Measurements from ENCODE around the gene GPC3.
"Not testable (repeated sequence)": the region's sequence is repeated elsewhere in the genome, so short reads cannot be mapped to it uniquely, and the experiment has no call there.

GPC3 gene

DNA sequence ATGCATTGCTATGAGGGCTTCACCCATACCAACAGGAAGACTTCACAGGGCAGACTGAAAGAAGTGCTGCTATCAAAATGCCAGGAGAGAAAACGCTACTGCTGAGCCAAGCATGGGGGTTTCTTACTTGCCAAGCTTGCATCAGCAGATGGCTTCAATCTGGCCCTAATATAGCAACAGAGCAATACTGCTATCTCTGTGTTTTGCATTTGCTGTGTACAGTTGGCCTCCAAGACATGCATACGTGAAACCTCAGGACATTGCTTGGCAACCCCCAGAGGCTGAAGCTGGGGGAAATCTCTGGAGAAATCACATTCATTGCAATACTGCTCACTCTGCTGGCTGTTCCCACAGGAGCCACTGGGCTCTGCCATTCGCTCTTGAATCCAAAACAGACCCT, 442.9 kb downstream of the GPC3 start:
- Histone ChIP-seq H3K4me2 (no peak overlapping the region), H3K4me3 (no peak overlapping the region), H3K27me3 (peaks cover 62% of the 10 kb centered on the region), H3K9ac (no peak overlapping the region), H3K27ac (no peak overlapping the region), H3K9me3 (peaks cover 18% of the 10 kb centered on the region; the same call in 1 of the 2 replicates), H3K36me3 (no peaks in the 10 kb centered on the region), H4K20me1 (no peaks in the 10 kb centered on the region), H3K4me1 (no peaks in the 10 kb centered on the region)
- TF ChIP-seq Cebpa-rat (IDR thresholded peaks at IDR 0.05) = no peak

DNA sequence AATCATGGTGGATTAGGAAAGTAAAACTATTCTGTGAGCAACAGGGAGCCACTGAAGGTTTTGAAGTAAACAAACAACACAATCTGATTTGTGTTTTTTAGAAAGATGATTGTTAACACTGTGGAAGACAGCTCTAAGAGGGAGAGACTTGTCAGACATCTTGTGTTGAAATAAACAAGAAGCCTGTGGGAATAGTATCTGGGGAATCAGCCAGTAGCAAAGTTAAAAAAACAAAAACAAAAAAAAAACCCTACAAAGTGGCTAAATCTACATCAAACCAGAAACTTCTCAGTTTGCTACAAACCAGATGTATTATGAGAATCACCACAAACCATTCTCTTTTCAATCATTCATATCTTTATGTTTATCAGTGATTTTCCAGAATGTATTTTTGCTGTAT, 444.4 kb downstream of the GPC3 start:
- H3K27me3 ChIP-seq = peaks cover 75% of the 10 kb centered on the region
- H3K4me3 ChIP-seq = no peak overlapping the region
- no peak for TF ChIP-seq Cebpa-rat (IDR thresholded peaks at IDR 0.05)
- 0 out of 2 replicates have a peak, but pooled peaks cover 9% of the 10 kb centered on the region for H3K9me3 ChIP-seq
- no peak overlapping the region for H3K4me2 ChIP-seq
- no peaks in the 10 kb centered on the region for H3K36me3 ChIP-seq
- H3K4me1 ChIP-seq = no peaks in the 10 kb centered on the region
- no peaks in the 10 kb centered on the region for H4K20me1 ChIP-seq
- H3K9ac ChIP-seq = no peak overlapping the region
- no peak overlapping the region for H3K27ac ChIP-seq

DNA sequence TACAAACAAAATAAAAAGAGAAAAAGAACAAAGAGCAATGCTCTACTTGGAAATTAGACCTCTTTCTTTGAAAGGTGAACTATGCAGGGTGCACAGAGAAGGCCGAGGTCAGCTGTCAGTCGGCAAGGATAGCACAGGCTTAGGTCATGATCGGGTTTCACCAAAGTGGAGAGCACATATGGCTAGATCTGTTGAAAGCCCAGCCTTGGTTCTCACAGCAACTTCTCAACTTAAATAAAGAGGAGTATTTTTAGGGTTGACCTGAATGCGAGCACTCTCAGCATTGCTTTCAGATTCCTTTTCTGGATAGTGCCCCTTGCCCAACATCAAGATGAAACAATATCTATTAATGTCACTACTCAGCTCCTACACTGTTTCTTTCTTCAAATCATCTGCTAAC, 447.2 kb downstream of the GPC3 start:
- H3K27me3 ChIP-seq = peaks cover 87% of the 10 kb centered on the region

DNA sequence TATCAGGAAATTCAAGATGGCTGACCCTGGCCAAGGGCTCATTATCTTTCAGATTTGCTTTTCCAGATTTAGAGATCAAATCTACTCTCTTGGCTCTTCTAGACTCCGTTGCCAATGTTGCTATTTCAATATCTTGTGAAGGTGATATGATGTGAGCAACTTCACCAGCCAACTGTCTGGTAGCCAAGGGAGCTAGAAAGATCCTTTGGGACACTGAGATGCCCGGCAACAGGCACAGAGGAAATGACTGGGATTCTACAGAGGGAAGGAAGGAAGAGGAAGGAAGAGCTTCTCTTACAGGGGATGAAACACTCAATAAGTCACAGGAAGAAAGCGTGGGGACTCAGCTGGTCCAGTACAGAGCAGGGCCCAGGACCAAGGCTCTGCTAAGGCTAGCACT, 448.3 kb downstream of the GPC3 start:
- TF ChIP-seq Cebpa-rat (IDR thresholded peaks at IDR 0.05) = no peak
- H3K27me3 ChIP-seq = peaks cover 84% of the 10 kb centered on the region
- no peak overlapping the region for H3K4me2 ChIP-seq

More for the DNA sequence above, 447.2 kb downstream of the GPC3 start:
- Histone ChIP-seq H3K9ac (no peak overlapping the region), H3K27ac (no peak overlapping the region), H3K4me3 (no peak overlapping the region), H3K4me2 (no peak overlapping the region), H4K20me1 (peaks cover 7% of the 10 kb centered on the region; the same call in 1 of the 2 replicates), H3K4me1 (no peaks in the 10 kb centered on the region), H3K9me3 (no peaks in the 10 kb centered on the region), H3K36me3 (no peaks in the 10 kb centered on the region)
- TF ChIP-seq Cebpa-rat (IDR thresholded peaks at IDR 0.05) = no peak

DNA sequence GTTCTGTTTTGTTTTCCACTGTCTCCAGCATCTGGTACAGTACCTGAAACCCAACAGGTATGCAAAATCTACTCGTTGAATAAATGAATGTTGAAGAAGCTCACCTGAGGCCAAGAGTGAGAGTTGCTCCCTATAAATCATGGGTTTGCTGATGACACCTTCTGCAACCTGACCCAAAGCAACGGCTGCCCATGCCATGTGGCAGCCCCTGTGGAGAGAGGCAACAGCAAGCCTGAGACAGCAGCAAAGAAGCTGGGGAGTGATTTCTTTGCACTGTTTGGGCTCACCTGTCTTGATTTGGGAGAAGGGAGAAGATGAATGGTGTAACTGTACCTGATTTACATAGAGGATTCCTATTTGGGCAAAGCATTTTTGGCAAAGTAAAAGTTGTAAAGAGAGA, 450.3 kb downstream of the GPC3 start:
- Histone ChIP-seq H3K36me3 (no peaks in the 10 kb centered on the region), H3K4me2 (no peak overlapping the region), H3K27ac (no peak overlapping the region), H3K4me3 (no peak overlapping the region), H3K27me3 (peaks cover 71% of the 10 kb centered on the region), H3K9me3 (no peaks in the 10 kb centered on the region), H3K4me1 (no peaks in the 10 kb centered on the region), H3K9ac (no peak overlapping the region), H4K20me1 (peaks cover 9% of the 10 kb centered on the region; the same call in 1 of the 2 replicates)
- no peak for TF ChIP-seq Cebpa-rat (IDR thresholded peaks at IDR 0.05)

More for the DNA sequence above, 448.3 kb downstream of the GPC3 start:
- no peak overlapping the region for H3K9ac ChIP-seq
- no peaks in the 10 kb centered on the region for H3K4me1 ChIP-seq
- H3K4me3 ChIP-seq = no peak overlapping the region
- H3K27ac ChIP-seq = no peak overlapping the region
- no peaks in the 10 kb centered on the region for H3K9me3 ChIP-seq
- no peaks in the 10 kb centered on the region for H3K36me3 ChIP-seq
- peaks cover 9% of the 10 kb centered on the region; the same call in 1 of the 2 replicates for H4K20me1 ChIP-seq

DNA sequence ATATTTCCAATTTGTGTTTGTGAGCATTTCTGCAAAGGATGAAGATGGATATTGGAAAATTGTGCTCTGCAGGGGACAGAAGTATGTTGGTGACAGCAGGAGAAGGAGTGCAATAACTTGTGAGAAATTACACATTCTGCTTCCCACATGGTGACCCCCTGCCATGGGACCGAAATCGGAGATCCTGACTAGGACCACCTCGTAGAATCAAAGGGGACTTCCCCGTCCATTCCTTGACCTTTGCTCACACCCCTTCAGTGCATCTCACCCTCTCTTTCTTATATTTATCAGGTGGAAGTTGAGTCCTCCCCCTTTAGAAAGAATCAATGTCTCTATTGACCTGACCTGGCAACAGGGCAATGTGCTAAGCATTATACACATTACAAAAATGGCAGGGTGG, 451.2 kb downstream of the GPC3 start:
- Histone ChIP-seq H3K27me3 (peaks cover 62% of the 10 kb centered on the region), H3K4me3 (no peak overlapping the region), H3K4me2 (no peak overlapping the region), H3K9me3 (no peaks in the 10 kb centered on the region), H3K9ac (no peak overlapping the region), H3K36me3 (no peaks in the 10 kb centered on the region), H3K27ac (no peak overlapping the region), H4K20me1 (peaks cover 9% of the 10 kb centered on the region; the same call in 1 of the 2 replicates), H3K4me1 (no peaks in the 10 kb centered on the region)
- TF ChIP-seq Cebpa-rat (IDR thresholded peaks at IDR 0.05) = no peak

DNA sequence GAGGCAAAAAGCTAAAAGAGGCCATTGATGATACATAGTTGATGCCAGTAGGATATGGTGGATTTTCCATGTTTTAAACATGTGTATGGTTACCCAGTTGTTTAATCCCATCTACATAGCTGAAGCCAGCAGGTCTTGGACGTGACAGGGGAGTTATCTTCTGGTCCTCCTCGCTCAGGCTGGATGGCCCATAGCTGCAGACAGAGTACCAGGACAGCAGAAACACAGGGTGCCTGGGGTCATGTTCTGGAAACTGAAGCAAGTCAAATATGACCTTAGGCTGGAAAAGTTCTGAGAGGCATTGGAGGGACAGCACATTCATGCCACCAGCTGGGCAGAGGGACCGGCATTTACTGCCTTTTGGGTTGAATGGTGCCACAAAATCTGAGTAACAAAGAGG, 452.1 kb downstream of the GPC3 start:
- Histone ChIP-seq H3K4me2 (no peak overlapping the region), H3K4me3 (no peak overlapping the region), H3K9me3 (no peaks in the 10 kb centered on the region), H3K27ac (no peak overlapping the region), H3K27me3 (peaks cover 53% of the 10 kb centered on the region), H3K9ac (no peak overlapping the region), H3K4me1 (no peaks in the 10 kb centered on the region), H3K36me3 (no peaks in the 10 kb centered on the region), H4K20me1 (peaks cover 9% of the 10 kb centered on the region; the same call in 1 of the 2 replicates)
- TF ChIP-seq Cebpa-rat (IDR thresholded peaks at IDR 0.05) = no peak

DNA sequence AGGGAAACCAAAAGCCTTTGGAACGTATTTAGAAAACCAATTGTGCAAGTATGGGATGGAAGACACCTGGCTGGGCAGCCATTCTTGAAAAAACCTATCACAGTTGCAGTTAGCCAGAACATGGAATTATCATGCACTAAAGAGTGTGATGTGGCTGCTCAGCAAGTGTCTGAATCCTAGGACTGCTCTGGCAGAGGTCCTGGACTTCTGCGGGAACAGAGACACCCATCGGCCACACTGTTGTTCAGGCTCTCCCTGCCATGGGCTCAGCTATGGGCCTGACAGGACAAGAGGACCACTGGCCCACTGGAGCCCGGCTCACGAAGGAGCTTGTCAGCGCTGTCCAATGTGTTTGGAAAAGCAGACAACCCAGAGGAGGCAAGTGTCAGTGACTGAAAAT, 454.4 kb downstream of the GPC3 start:
- H3K9ac ChIP-seq = no peak overlapping the region

DNA sequence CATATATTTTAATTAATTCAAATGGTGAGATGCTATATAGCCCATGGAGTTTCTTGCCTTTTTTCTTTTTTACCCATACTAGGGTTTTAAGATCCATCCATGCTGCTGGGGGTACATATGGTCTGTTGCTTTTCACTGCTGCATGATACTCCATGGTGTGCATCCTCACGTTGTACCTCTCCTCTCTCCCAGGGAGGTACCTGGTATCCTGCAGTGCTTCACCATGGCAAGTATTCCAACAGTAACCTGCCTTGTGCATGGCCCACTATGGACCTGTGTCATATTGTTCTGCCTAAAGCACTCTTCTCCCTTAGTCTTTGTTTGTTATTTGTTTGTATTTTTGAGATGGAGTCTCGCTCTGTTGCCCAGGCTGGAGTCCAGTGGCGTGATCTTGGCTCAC, 455.8 kb downstream of the GPC3 start:
- H3K4me1 ChIP-seq = no peaks in the 10 kb centered on the region
- no peak overlapping the region for H3K4me3 ChIP-seq
- H3K27me3 ChIP-seq = peaks cover 50% of the 10 kb centered on the region
- H3K9ac ChIP-seq = no peak overlapping the region
- H4K20me1 ChIP-seq = peaks cover 9% of the 10 kb centered on the region; the same call in 1 of the 2 replicates
- H3K4me2 ChIP-seq = no peak overlapping the region
- H3K27ac ChIP-seq = no peak overlapping the region
- H3K9me3 ChIP-seq = no peaks in the 10 kb centered on the region
- no peaks in the 10 kb centered on the region for H3K36me3 ChIP-seq
- no peak for TF ChIP-seq Cebpa-rat (IDR thresholded peaks at IDR 0.05)

More for the DNA sequence above, 454.4 kb downstream of the GPC3 start:
- H4K20me1 ChIP-seq = peaks cover 9% of the 10 kb centered on the region; the same call in 1 of the 2 replicates
- H3K9me3 ChIP-seq = no peaks in the 10 kb centered on the region
- H3K4me3 ChIP-seq = no peak overlapping the region
- H3K27ac ChIP-seq = no peak overlapping the region
- no peaks in the 10 kb centered on the region for H3K36me3 ChIP-seq
- H3K4me2 ChIP-seq = no peak overlapping the region
- H3K27me3 ChIP-seq = peaks cover 54% of the 10 kb centered on the region
- TF ChIP-seq Cebpa-rat (IDR thresholded peaks at IDR 0.05) = no peak
- H3K4me1 ChIP-seq = no peaks in the 10 kb centered on the region

DNA sequence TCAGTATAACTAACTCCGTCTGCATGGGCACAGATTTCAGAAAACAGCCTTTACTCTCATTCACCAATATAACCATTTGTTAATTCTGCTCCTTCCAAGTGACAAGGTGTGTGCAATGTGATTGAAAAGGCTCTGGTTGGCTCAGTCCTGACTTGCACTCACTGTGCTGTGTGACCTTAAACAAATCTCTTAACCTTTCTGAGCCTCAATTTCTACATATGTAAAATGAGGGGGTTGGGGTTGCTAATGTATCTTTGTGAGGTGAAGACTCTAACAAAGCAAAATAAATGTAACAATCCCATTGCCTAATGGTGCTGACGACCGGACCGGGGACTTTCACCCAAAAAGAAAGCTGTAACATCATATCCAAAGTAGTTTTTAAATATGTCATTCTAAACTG, 457.6 kb downstream of the GPC3 start:
- H3K4me3 ChIP-seq = no peak overlapping the region
- peaks cover 50% of the 10 kb centered on the region for H3K27me3 ChIP-seq
- H3K4me2 ChIP-seq = no peak overlapping the region
- no peak overlapping the region for H3K27ac ChIP-seq
- H3K9ac ChIP-seq = no peak overlapping the region
- H4K20me1 ChIP-seq = no peaks in the 10 kb centered on the region; the same call in 1 of the 2 replicates
- H3K36me3 ChIP-seq = no peaks in the 10 kb centered on the region
- no peaks in the 10 kb centered on the region for H3K9me3 ChIP-seq
- H3K4me1 ChIP-seq = no peaks in the 10 kb centered on the region
- no peak for TF ChIP-seq Cebpa-rat (IDR thresholded peaks at IDR 0.05)

DNA sequence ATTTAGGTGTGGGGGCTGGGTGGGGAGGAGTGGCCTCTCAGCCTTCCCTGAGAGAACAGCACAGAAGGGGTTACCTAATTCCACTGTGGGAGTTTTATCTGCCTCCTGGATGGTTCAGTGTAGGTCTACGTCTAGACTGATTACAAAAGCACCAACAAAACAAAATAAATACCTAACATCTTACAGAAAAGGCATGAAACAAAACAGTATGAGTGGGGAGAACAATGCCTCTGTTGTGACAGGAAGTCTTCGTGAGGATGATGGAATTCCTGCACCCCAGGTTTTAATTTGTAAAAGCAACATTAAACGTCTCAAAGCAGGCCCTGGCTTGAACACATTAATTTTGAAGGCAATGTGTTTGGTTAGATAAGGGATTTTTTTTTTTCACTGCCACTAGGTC, 458.0 kb downstream of the GPC3 start:
- Histone ChIP-seq H3K4me2 (no peak overlapping the region), H3K36me3 (no peaks in the 10 kb centered on the region), H3K27ac (no peak overlapping the region), H3K4me1 (no peaks in the 10 kb centered on the region), H3K9ac (no peak overlapping the region), H3K4me3 (no peak overlapping the region), H4K20me1 (no peaks in the 10 kb centered on the region; the same call in 1 of the 2 replicates), H3K27me3 (peaks cover 47% of the 10 kb centered on the region), H3K9me3 (no peaks in the 10 kb centered on the region)
- no peak for TF ChIP-seq Cebpa-rat (IDR thresholded peaks at IDR 0.05)

DNA sequence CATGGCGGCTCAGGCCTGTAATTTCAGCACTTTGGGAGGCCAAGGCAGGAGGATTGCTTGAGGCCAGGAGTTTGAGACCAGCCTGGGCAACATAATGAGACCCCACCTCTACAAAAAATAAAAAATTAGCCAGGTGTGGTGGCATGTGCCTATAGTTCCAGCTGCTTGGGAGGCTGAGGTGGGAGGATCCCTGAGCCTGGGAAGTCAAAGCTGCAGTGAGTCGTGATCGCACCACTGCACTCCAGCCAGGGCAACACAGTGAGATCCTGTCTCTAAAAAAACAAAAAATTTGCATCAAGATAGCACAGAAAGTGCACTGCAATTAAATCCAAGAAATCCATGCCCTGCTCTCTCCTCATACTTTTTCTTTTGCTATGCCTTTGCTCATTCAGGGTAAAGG, 458.6 kb downstream of the GPC3 start:
- H3K9ac ChIP-seq, H4K20me1 ChIP-seq, H3K36me3 ChIP-seq, H3K4me1 ChIP-seq, H3K4me3 ChIP-seq, H3K9me3 ChIP-seq, H3K4me2 ChIP-seq, H3K27ac ChIP-seq: not testable (repeated sequence)
- H3K27me3 ChIP-seq = peaks cover 54% of the 10 kb centered on the region

Measured in BLaER1 (cell line).